T-helper 1 cell (primary cell): ENCODE data around the gene LIMK1.
"Not testable (repeated sequence)": the region's sequence is repeated elsewhere in the genome, so short reads cannot be mapped to it uniquely, and the experiment has no call there.

ENCODE experiments used
- DNase-seq, 5 donors: peaks; one replicate each; pipeline ENCODE4 v3.0.0-alpha.2; 2012 to 2020

Gene LIMK1

GRCh38 chr7:74084722-74085578 lies 1.3 kb downstream of the LIMK1 start:
- DNase-seq, result no peak

GRCh38 chr7:74087791-74088453 lies 4.3 kb downstream of the LIMK1 start:
- DNase-seq, result no peak

- DNase-seq, result no peak
Observed at GRCh38 chr7:74092321-74092963, 8.8 kb downstream of the LIMK1 start.

GRCh38 chr7:74092964-74093471 lies 9.4 kb downstream of the LIMK1 start:
- DNase-seq, result no peak

- DNase-seq, result no peak
Observed at GRCh38 chr7:74093671-74094223, 10.1 kb downstream of the LIMK1 start.

- DNase-seq, result peak in 4 of 5 donors; percentile 23 to 84 (median 38)
Observed at GRCh38 chr7:74094224-74095101, 10.9 kb downstream of the LIMK1 start.

- no peak for DNase-seq
Observed at GRCh38 chr7:74095135-74095534, 11.5 kb downstream of the LIMK1 start.

GRCh38 chr7:74097937-74098614 lies 14.5 kb downstream of the LIMK1 start:
- no peak for DNase-seq

- DNase-seq, result no peak
Observed at GRCh38 chr7:74099031-74099430, 15.4 kb downstream of the LIMK1 start.

GRCh38 chr7:74101061-74101681 lies 17.6 kb downstream of the LIMK1 start:
- no peak for DNase-seq

GRCh38 chr7:74103219-74103772 lies 19.7 kb downstream of the LIMK1 start:
- no peak for DNase-seq

- DNase-seq, result no peak
Observed at GRCh38 chr7:74104702-74105101, 21.1 kb downstream of the LIMK1 start.

- no peak for DNase-seq
Observed at GRCh38 chr7:74105992-74106391, 22.4 kb downstream of the LIMK1 start.

- DNase-seq, result no peak
Observed at GRCh38 chr7:74106846-74107245, 23.2 kb downstream of the LIMK1 start.

GRCh38 chr7:74115326-74115725 lies 31.7 kb downstream of the LIMK1 start:
- no peak for DNase-seq

GRCh38 chr7:74116356-74116755 lies 32.8 kb downstream of the LIMK1 start:
- DNase-seq, result no peak

- DNase-seq, result no peak
Observed at GRCh38 chr7:74119831-74120230, 36.2 kb downstream of the LIMK1 start.

- no peak for DNase-seq
Observed at GRCh38 chr7:74121401-74122249, 38.0 kb downstream of the LIMK1 start.

GRCh38 chr7:74123892-74124291 lies 40.3 kb downstream of the LIMK1 start:
- not testable (repeated sequence) for DNase-seq
